GM21737 (cell line): ENCODE measurements around the gene FYB2.

Experiments
- ATAC-seq: cut with Tn5 transposase; IDR thresholded peaks from one replicate; pipeline ENCODE4 v1.9.1; 2021; ENCODE audit warnings: mild to moderate bottlenecking, moderate library complexity; ENCODE audit not compliant: unreplicated experiment

Gene FYB2

GRCh38 chr1:56715156-56715555 is 104.0 kb downstream of the FYB2 start:
- no peak for ATAC-seq

DNA sequence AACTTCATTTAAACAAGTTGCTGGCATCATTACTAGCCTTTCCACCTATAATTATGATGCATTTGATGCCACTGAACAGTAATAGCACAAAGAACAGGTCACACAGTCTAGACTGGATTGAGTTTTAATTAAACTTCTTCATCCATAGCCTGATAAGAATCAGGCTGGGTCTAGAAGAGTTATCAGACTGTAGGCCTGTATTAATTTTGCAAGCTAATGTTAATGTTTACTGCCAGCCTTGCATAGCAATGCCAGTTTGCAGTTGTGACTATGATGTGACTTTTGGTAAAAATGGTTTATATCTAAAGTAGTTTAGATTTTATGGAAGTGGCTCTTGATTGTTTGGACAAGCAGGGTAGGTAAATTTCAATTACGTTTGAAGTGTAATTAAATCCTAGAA is 106.1 kb downstream of the FYB2 start:
- ATAC-seq, result no peak

DNA sequence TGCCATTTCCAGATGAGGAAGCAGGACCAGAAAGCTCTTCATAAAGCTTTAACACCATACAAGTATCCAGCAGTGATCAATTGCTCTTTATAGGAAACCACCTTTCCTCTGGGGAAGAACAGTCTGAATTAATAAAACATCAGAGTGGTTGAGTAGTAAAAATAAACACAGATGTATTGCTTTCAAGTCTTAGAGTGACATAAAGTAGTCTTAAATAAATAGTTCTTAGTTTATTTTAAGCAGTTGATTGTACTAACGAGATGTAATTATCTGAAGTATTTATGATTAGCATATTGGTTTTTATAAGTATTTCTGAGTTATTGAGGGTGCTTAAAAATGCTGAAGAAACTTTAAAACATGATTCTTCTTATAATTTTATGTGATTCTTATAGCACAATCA is 107.1 kb downstream of the FYB2 start:
- ATAC-seq, result no peak

GRCh38 chr1:56710646-56711045 is 108.6 kb downstream of the FYB2 start:
- no peak for ATAC-seq

GRCh38 chr1:56709995-56710394 is 109.2 kb downstream of the FYB2 start:
- no peak for ATAC-seq

GRCh38 chr1:56709269-56709880 is 109.8 kb downstream of the FYB2 start:
- ATAC-seq, result no peak

DNA sequence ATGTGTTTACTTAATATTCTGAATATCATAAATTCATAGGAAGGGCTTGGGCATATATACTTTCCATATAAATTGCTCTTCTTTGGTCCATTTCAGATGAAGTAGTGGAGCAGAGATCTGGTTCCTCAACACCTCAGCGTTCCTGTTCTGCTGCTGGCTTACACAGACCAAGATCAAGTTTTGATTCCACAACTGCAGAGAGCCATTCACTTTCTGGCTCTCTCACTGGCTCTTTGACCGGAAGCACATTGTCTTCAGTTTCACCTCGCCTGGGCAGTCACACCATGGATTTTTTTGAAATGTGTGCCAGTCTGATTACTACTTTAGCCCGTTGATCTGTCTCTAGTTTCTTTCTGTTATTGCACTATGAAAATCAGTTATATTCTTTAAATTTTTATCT is 111.8 kb downstream of the FYB2 start:
- ATAC-seq, result no peak

DNA sequence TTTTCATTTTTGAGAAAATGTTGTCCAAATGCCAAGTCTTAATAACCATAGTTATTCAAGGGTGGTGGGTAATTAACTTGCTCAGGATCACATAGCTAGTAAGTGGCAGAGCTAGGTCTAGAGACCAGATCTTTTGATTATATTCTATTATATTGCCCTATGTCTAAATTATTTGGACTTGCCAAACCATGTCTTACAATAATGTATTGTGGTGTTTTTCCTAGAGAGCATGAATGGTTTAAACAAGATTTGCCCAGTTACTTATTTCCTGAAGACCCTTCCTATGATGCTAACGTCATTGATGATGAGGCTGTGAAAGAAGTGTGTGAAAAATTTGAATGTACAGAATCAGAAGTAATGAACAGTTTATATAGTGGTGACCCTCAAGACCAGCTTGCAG is 115.5 kb downstream of the FYB2 start:
- ATAC-seq, result no peak

DNA sequence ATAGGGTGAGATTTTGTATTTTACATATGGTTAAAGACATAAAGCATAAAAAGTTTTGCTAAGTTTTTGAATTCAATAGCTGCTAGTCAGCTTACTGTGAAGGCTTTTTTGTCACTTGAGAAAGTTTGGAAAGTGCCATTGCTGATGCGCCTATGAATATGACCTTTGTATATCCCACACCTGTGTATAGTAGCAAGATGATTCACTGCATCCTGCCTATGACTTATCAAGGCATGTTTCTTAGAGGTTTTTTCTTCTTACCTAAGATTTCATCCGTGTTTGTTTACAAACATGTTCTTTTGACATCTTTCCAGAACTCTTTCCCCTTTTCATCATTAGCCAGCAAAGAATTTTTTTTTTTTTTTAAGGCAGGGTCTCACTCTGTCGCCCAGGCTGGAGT is 122.5 kb downstream of the FYB2 start:
- no peak for ATAC-seq

DNA sequence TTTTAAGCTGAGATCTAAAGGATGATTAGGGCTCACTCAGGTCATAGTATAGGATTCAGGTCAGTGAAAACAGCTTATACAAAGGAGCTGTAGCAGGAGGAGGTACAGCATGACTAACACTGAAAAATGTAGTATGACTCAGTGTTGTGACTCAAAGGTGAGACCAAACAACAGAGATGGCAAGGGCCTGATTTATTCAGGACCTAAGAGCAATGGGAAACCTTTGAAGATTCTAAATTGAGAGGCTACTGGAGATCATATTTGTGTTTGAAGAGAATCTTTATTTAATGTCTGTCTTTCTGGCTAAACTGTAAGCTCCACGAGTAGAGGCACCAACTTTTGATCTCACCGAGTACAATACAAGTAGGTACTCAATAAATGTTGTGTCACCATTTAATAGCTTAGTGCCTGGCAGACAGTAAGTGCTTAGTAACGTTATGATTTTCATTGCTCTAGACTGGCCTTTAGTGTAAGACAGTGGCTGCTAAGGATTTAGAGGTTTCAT is 130.6 kb downstream of the FYB2 start:
- ATAC-seq, result no peak

- no peak for ATAC-seq
These were observed 133.0 kb downstream of the FYB2 start for GRCh38 chr1:56686169-56686568.

DNA sequence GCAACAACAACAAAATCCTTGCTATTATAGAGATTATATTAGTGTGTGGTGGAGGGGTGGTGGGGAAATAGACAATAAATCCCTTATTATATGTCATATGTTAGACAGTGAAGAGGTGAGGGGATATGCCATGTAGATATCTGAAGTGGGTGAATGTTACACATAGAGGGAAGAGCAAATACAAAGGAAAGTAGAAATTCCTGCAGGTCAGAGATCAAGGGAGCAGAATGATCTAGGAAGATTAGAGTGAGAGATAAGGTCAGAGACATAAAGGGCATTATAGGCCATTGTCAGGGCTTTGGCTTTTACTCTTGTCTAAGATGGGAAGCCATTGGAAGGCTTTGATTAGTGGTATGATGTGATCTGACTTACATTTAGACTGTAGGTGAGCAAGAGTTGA is 135.6 kb downstream of the FYB2 start:
- ATAC-seq, result no peak

GRCh38 chr1:56676571-56677035 is 142.6 kb downstream of the FYB2 start:
- ATAC-seq, result no peak

- no peak for ATAC-seq
These were observed 143.4 kb downstream of the FYB2 start for GRCh38 chr1:56675763-56676162.

GRCh38 chr1:56672579-56672978 is 146.6 kb downstream of the FYB2 start:
- ATAC-seq, result no peak

GRCh38 chr1:56671542-56671941 is 147.7 kb downstream of the FYB2 start:
- ATAC-seq, result no peak

- ATAC-seq, result no peak
These were observed 148.1 kb downstream of the FYB2 start for GRCh38 chr1:56671085-56671484.

DNA sequence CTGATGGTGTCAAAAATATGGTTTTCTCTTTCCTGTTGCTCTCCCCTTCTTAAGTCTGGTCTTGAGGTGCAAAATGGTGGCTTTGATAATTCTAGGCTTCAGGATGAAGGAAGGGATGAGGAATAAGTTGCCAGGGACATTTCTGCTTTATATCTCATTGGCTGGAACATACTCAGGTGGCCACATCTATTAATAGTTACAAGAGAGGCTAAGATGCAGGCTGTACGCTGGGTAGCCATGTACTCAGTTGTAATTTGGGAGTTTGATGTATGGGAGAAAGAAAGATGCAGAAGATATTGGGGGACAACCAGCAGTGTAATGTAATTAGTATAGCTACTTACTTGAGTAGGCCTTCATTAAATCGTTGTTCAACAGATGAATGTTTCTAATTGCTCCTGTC is 148.9 kb downstream of the FYB2 start:
- ATAC-seq, result no peak
